HepG2 (cell line): ENCODE data around the gene DNAL4. TPM values are rescaled to one million over a fixed set of nuclear protein-coding genes. Genes with fewer than 3 reads are reported as not detected.

Source experiments
- ATF1 ChIP-seq: IDR thresholded peaks from 2 replicates; pipeline ENCODE4 v1.6.1; 2016; ENCODE audit warnings: mild to moderate bottlenecking, control low read depth
- CREM ChIP-seq, 2 experiments: sonication (generic) in 1 of 2; formaldehyde crosslinking in 1 of 2; IDR thresholded peaks; 2 replicates each; pipeline versions ENCODE4 v1.4.0 to v1.6.1; 2016 to 2020; ENCODE audit warnings: antibody characterized with exemption in 1 of 2, mild to moderate bottlenecking in 1 of 2, missing genetic modification reagents in 1 of 2
- DR1 ChIP-seq: sonication (generic); formaldehyde crosslinking; IDR thresholded peaks from 2 replicates; pipeline ENCODE4 v1.8.0; 2021; ENCODE audit warnings: mild to moderate bottlenecking, missing genetic modification reagents, inconsistent platforms
- ETV6 ChIP-seq: sonication (generic); formaldehyde crosslinking; conservative IDR thresholded peaks from 2 replicates; pipeline ENCODE4 v1.4.0; 2020; ENCODE audit warnings: missing genetic modification reagents
- FOSL1 ChIP-seq: sonication (generic); formaldehyde crosslinking; IDR thresholded peaks from 2 replicates; pipeline ENCODE4 v1.9.0; 2021; ENCODE audit warnings: missing genetic modification reagents, borderline replicate concordance
- MLLT10 ChIP-seq: sonication (generic); formaldehyde crosslinking; IDR thresholded peaks from 2 replicates; pipeline ENCODE4 v1.4.0; 2020; ENCODE audit warnings: missing genetic modification reagents
- MTA3 ChIP-seq: sonication (generic); formaldehyde crosslinking; IDR thresholded peaks from 2 replicates; pipeline ENCODE4 v1.4.0; 2020; ENCODE audit warnings: missing genetic modification reagents
- MXI1 ChIP-seq: IDR thresholded peaks from 3 replicates; pipeline ENCODE4 v1.6.1; 2012; ENCODE audit warnings: low read depth, low read length, inconsistent platforms, borderline replicate concordance
- POLR2AphosphoS5 ChIP-seq: IDR thresholded peaks from 2 replicates; pipeline ENCODE4 v1.6.1; 2012; ENCODE audit warnings: low read depth, low read length
- SMAD1 ChIP-seq: sonication (generic); formaldehyde crosslinking; IDR thresholded peaks from 2 replicates; pipeline ENCODE4 v1.4.0; 2020; ENCODE audit warnings: missing genetic modification reagents, low read depth, mild to moderate bottlenecking, borderline replicate concordance
- ZNF180 ChIP-seq: sonication (generic); formaldehyde crosslinking; IDR thresholded peaks from 2 replicates; pipeline ENCODE4 v1.4.0; 2020; ENCODE audit warnings: low read depth, missing genetic modification reagents, borderline replicate concordance
- ZNF251 ChIP-seq: sonication (generic); formaldehyde crosslinking; IDR thresholded peaks from 2 replicates; pipeline ENCODE4 v1.9.0; 2021; ENCODE audit warnings: mild to moderate bottlenecking, missing genetic modification reagents
- ZNF577 ChIP-seq: sonication (generic); formaldehyde crosslinking; IDR thresholded peaks from 2 replicates; pipeline ENCODE4 v1.4.0; 2020; ENCODE audit warnings: mild to moderate bottlenecking, low read depth, missing genetic modification reagents, borderline replicate concordance
- ZNF678 ChIP-seq: sonication (generic); formaldehyde crosslinking; IDR thresholded peaks from 2 replicates; pipeline ENCODE4 v1.4.0; 2020; ENCODE audit warnings: mild to moderate bottlenecking, missing genetic modification reagents
- polyA plus RNA-seq, 8 experiments: library from polyadenylated mRNA; depleted of rRNA in 3 of 8; stranded (reverse) in 7 of 8; unstranded in 1 of 8; fragments of >200 nt; fragmentation: Illumina TruSeq in 4 of 8; extraction: Trizol in 4 of 8; gene quantifications; 2 replicates each; pipeline versions ENCODE4 v1.2.1 to v1.2.3, GENCODE V29; 2011 to 2016; ENCODE audit warnings: low read depth in 4 of 8, missing spikeins in 1 of 8, mixed read lengths in 1 of 8; ENCODE audit not compliant: insufficient read depth in 1 of 8
- total RNA-seq, 5 experiments: library from RNA; depleted of rRNA; stranded (reverse); fragments of >200 nt; fragmentation: Illumina TruSeq; extraction: Trizol; gene quantifications; 2 replicates each; pipeline ENCODE4 v1.2.3, GENCODE V29; 2016; ENCODE audit warnings: low read depth in 1 of 5
- TF ChIP-seq, protein P1 (sequence below): sonication (generic); formaldehyde crosslinking; IDR thresholded peaks from 2 replicates; pipeline ENCODE4 v1.5.1; 2020; ENCODE audit warnings: mild to moderate bottlenecking, missing genetic modification reagents, moderate library complexity
- TF ChIP-seq, protein P2 (sequence below): IDR thresholded peaks from 2 replicates; pipeline ENCODE4 v1.6.1; 2016; ENCODE audit warnings: missing compliant biosample characterization, missing genetic modification reagents, borderline replicate concordance
- TF ChIP-seq, protein P3 (sequence below): sonication (generic); formaldehyde crosslinking; IDR thresholded peaks from 2 replicates; pipeline ENCODE4 v1.8.0; 2022; ENCODE audit warnings: mild to moderate bottlenecking, missing genetic modification reagents, borderline replicate concordance
- TF ChIP-seq, protein P4 (sequence below): sonication (generic); formaldehyde crosslinking; IDR thresholded peaks from 2 replicates; pipeline ENCODE4 v1.4.0; 2020; ENCODE audit warnings: missing genetic modification reagents, borderline replicate concordance

The DNAL4 gene
- total and polyA plus RNA-seq, 2 of the 13 experiments (the other 11 are each of a cell fraction or from before 2014, with no cell fraction given) = 8.0 to 10.7 TPM

DNA sequence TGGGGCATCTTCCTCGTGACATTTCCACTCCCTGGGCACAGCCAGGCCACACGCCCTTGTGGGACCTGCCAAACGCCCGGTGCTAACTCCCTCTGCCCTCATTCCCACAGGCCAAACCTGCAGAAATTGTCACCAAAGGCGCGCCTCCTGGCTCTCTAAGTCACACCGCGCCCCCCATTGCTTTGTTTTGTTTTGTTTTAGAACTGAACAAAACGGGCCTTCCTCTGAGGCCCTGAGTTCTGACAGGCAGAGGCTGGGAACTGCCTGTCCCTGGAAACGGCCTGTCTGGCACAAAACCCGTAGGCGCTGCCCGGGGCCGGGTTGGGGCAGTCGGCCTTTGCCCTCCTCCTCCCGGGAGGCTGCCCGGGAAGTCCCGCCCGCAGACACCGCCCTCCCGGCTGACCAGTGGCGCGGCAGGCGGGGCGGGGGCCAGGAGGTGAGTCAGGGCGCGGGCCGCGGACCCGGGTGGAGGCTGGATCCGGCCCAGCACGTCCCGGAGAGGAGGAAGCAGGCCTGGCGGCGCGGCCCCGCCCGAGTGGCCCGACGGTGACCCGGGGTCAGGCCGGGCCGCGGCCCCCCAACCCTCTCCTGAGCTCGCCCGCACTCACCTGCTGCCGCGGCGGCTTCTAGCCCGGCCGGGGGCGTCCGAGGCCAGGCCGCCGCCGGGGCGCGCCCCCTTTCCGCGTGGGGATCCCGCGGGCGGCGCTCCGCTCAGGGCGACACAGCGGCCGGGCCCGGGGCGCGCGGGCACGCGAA is 38.6 kb downstream of the DNAL4 start (continued):
- TF ChIP-seq CREM (IDR thresholded peaks at IDR 0.05) (no peak), CREM (CRISPR knock-in tag; IDR thresholded peaks at IDR 0.05) (no peak), POLR2AphosphoS5 (peak; percentile 77), ETV6 (0 out of 2 replicates have a peak, but pooled peaks have one; percentile 35), ZNF577 (CRISPR knock-in tag) (no peak), ZNF180 (no peak), DR1 (peak; percentile 67), FOSL1 (peak; percentile 62; the same call in 1 of the 2 replicates), SMAD1 (CRISPR knock-in tag) (no peak; the same call in 1 of the 2 replicates), MXI1 (peak; percentile 65; the same call in 1 of the 3 replicates), MTA3 (CRISPR knock-in tag) (no peak), MLLT10 (CRISPR knock-in tag) (no peak), ZNF251 (CRISPR knock-in tag) (no peak), ZNF678 (CRISPR knock-in tag) (0 out of 2 replicates have a peak, but pooled peaks have one; percentile 55), ATF1 (CRISPR knock-in tag) (no peak)
- TF ChIP-seq, protein P1, sequence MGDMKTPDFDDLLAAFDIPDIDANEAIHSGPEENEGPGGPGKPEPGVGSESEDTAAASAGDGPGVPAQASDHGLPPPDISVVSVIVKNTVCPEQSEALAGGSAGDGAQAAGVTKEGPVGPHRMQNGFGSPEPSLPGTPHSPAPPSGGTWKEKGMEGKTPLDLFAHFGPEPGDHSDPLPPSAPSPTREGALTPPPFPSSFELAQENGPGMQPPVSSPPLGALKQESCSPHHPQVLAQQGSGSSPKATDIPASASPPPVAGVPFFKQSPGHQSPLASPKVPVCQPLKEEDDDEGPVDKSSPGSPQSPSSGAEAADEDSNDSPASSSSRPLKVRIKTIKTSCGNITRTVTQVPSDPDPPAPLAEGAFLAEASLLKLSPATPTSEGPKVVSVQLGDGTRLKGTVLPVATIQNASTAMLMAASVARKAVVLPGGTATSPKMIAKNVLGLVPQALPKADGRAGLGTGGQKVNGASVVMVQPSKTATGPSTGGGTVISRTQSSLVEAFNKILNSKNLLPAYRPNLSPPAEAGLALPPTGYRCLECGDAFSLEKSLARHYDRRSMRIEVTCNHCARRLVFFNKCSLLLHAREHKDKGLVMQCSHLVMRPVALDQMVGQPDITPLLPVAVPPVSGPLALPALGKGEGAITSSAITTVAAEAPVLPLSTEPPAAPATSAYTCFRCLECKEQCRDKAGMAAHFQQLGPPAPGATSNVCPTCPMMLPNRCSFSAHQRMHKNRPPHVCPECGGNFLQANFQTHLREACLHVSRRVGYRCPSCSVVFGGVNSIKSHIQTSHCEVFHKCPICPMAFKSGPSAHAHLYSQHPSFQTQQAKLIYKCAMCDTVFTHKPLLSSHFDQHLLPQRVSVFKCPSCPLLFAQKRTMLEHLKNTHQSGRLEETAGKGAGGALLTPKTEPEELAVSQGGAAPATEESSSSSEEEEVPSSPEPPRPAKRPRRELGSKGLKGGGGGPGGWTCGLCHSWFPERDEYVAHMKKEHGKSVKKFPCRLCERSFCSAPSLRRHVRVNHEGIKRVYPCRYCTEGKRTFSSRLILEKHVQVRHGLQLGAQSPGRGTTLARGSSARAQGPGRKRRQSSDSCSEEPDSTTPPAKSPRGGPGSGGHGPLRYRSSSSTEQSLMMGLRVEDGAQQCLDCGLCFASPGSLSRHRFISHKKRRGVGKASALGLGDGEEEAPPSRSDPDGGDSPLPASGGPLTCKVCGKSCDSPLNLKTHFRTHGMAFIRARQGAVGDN (CRISPR knock-in tag) = peak; percentile 81
- TF ChIP-seq, protein P2, sequence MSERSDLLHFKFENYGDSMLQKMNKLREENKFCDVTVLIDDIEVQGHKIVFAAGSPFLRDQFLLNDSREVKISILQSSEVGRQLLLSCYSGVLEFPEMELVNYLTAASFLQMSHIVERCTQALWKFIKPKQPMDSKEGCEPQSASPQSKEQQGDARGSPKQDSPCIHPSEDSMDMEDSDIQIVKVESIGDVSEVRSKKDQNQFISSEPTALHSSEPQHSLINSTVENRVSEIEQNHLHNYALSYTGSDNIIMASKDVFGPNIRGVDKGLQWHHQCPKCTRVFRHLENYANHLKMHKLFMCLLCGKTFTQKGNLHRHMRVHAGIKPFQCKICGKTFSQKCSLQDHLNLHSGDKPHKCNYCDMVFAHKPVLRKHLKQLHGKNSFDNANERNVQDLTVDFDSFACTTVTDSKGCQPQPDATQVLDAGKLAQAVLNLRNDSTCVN (CRISPR knock-in tag) = no peak
- TF ChIP-seq, protein P3, sequence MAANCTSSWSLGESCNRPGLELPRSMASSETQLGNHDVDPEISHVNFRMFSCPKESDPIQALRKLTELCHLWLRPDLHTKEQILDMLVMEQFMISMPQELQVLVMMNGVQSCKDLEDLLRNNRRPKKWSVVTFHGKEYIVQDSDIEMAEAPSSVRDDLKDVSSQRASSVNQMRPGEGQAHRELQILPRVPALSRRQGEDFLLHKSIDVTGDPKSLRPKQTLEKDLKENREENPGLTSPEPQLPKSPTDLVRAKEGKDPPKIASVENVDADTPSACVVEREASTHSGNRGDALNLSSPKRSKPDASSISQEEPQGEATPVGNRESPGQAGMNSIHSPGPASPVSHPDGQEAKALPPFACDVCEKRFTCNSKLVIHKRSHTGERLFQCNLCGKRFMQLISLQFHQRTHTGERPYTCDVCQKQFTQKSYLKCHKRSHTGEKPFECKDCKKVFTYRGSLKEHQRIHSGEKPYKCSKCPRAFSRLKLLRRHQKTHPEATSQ (CRISPR knock-in tag) = peak; percentile 72; the same call in 1 of the 2 replicates
- TF ChIP-seq, protein P4, sequence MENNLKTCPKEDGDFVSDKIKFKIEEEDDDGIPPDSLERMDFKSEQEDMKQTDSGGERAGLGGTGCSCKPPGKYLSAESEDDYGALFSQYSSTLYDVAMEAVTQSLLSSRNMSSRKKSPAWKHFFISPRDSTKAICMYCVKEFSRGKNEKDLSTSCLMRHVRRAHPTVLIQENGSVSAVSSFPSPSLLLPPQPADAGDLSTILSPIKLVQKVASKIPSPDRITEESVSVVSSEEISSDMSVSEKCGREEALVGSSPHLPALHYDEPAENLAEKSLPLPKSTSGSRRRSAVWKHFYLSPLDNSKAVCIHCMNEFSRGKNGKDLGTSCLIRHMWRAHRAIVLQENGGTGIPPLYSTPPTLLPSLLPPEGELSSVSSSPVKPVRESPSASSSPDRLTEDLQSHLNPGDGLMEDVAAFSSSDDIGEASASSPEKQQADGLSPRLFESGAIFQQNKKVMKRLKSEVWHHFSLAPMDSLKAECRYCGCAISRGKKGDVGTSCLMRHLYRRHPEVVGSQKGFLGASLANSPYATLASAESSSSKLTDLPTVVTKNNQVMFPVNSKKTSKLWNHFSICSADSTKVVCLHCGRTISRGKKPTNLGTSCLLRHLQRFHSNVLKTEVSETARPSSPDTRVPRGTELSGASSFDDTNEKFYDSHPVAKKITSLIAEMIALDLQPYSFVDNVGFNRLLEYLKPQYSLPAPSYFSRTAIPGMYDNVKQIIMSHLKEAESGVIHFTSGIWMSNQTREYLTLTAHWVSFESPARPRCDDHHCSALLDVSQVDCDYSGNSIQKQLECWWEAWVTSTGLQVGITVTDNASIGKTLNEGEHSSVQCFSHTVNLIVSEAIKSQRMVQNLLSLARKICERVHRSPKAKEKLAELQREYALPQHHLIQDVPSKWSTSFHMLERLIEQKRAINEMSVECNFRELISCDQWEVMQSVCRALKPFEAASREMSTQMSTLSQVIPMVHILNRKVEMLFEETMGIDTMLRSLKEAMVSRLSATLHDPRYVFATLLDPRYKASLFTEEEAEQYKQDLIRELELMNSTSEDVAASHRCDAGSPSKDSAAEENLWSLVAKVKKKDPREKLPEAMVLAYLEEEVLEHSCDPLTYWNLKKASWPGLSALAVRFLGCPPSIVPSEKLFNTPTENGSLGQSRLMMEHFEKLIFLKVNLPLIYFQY (CRISPR knock-in tag) = peak; percentile 94; the same call in 1 of the 2 replicates
